Mesenchymal stem cell (in vitro differentiated cells and primary cell): ENCODE results near the gene ZNF408.
"Not testable (repeated sequence)": the region's sequence is repeated elsewhere in the genome, so short reads cannot be mapped to it uniquely, and the experiment has no call there.

Experiments used
- DNase-seq: peaks from one replicate; pipeline ENCODE4 v3.0.0-alpha.2; 2013
- H2AFZ ChIP-seq: one replicate; pipeline ENCODE4 v1.6.1; 2013; ENCODE audit warnings: low read depth, mild to moderate bottlenecking, control low read depth, inconsistent platforms, low read length, moderate library complexity
- H2AK5ac ChIP-seq: 2 replicates; pipeline ENCODE4 v1.6.1; 2013; ENCODE audit warnings: low read length, moderate library complexity, mild to moderate bottlenecking, inconsistent platforms; ENCODE audit not compliant: severe bottlenecking
- H2BK120ac ChIP-seq: one replicate; pipeline ENCODE4 v1.6.1; 2013; ENCODE audit warnings: low read depth, mild to moderate bottlenecking, inconsistent platforms, low read length, moderate library complexity
- H2BK12ac ChIP-seq, 2 experiments: one replicate each; pipeline ENCODE4 v1.6.1; 2013; ENCODE audit warnings: inconsistent platforms in 2 of 2, low read length in 2 of 2, mild to moderate bottlenecking in 2 of 2, moderate library complexity in 2 of 2, control low read depth in 1 of 2
- H2BK15ac ChIP-seq: one replicate; pipeline ENCODE4 v1.6.1; 2013; ENCODE audit warnings: mild to moderate bottlenecking, low read depth, inconsistent platforms; ENCODE audit not compliant: poor library complexity, severe bottlenecking
- H2BK5ac ChIP-seq: 2 replicates; pipeline ENCODE4 v1.6.1; 2013; ENCODE audit warnings: low read depth, mild to moderate bottlenecking, low read length, control low read depth, inconsistent platforms; ENCODE audit not compliant: poor library complexity, severe bottlenecking
- H3K14ac ChIP-seq, 2 experiments: one replicate each; pipeline ENCODE4 v1.6.1; 2013; ENCODE audit warnings: inconsistent platforms in 2 of 2, low read length in 2 of 2, control low read depth in 1 of 2, mild to moderate bottlenecking in 1 of 2, moderate library complexity in 1 of 2
- H3K18ac ChIP-seq, 2 experiments: one replicate each; pipeline ENCODE4 v1.6.1; 2013; ENCODE audit warnings: inconsistent platforms in 2 of 2, low read length in 2 of 2, control low read depth in 1 of 2, low read depth in 1 of 2, mild to moderate bottlenecking in 1 of 2
- H3K23ac ChIP-seq, 2 experiments: one replicate each; pipeline ENCODE4 v1.6.1; 2013; ENCODE audit warnings: inconsistent platforms in 2 of 2, low read length in 2 of 2, mild to moderate bottlenecking in 2 of 2, moderate library complexity in 2 of 2, control low read depth in 1 of 2
- H3K27ac ChIP-seq: 2 replicates; pipeline ENCODE4 v1.5.1; 2013; ENCODE audit warnings: mild to moderate bottlenecking, moderate library complexity, low read length, control low read depth, inconsistent platforms; ENCODE audit not compliant: poor library complexity, severe bottlenecking
- H3K27me3 ChIP-seq, 2 experiments: 2 replicates each; pipeline versions ENCODE4 v1.6.1 to v1.7.0; 2013; ENCODE audit warnings: low read length in 2 of 2, mild to moderate bottlenecking in 2 of 2, moderate library complexity in 2 of 2, control low read depth in 1 of 2, inconsistent platforms in 1 of 2; ENCODE audit not compliant: control insufficient read depth in 1 of 2, insufficient read depth in 1 of 2
- H3K36me3 ChIP-seq, 2 experiments: 2 replicates each; pipeline versions ENCODE4 v1.6.1 to v1.7.0; 2013; ENCODE audit warnings: low read length in 2 of 2, control low read depth in 1 of 2, inconsistent platforms in 1 of 2, low read depth in 1 of 2, mild to moderate bottlenecking in 1 of 2; ENCODE audit not compliant: insufficient read depth in 2 of 2, control insufficient read depth in 1 of 2
- H3K4ac ChIP-seq, 2 experiments: one replicate each; pipeline ENCODE4 v1.6.1; 2013; ENCODE audit warnings: inconsistent platforms in 2 of 2, low read length in 2 of 2, mild to moderate bottlenecking in 2 of 2, moderate library complexity in 2 of 2, control low read depth in 1 of 2, low read depth in 1 of 2
- H3K4me1 ChIP-seq: 2 replicates; pipeline ENCODE4 v1.6.1; 2013; ENCODE audit warnings: low read depth, low read length, control low read depth; ENCODE audit not compliant: control insufficient read depth, insufficient read depth
- H3K4me2 ChIP-seq: 2 replicates; pipeline ENCODE4 v1.6.1; 2013; ENCODE audit warnings: low read length, mild to moderate bottlenecking, inconsistent platforms; ENCODE audit not compliant: poor library complexity, severe bottlenecking
- H3K4me3 ChIP-seq, 2 experiments: 2 replicates each; pipeline versions ENCODE4 v1.5.1 to v1.7.0; 2013; ENCODE audit warnings: low read length in 2 of 2, mild to moderate bottlenecking in 2 of 2, control low read depth in 1 of 2, low read depth in 1 of 2; ENCODE audit not compliant: insufficient read depth in 1 of 2
- H3K79me1 ChIP-seq: replicated peaks from 2 replicates; pipeline ENCODE4 v1.6.1; 2013; ENCODE audit warnings: mild to moderate bottlenecking, control low read depth, low read length, inconsistent platforms; ENCODE audit not compliant: poor library complexity, severe bottlenecking
- H3K9ac ChIP-seq: 2 replicates; pipeline ENCODE4 v1.7.0; 2013; ENCODE audit warnings: mild to moderate bottlenecking, low read length, moderate library complexity
- H3K9me3 ChIP-seq: 2 replicates; pipeline ENCODE4 v1.7.0; 2013; ENCODE audit warnings: mild to moderate bottlenecking, low read length; ENCODE audit not compliant: control insufficient read depth
- H4K8ac ChIP-seq: one replicate; pipeline ENCODE4 v1.6.1; 2013; ENCODE audit warnings: inconsistent platforms, mild to moderate bottlenecking, low read length, moderate library complexity
- H4K91ac ChIP-seq: one replicate; pipeline ENCODE4 v1.6.1; 2013; ENCODE audit warnings: mild to moderate bottlenecking, low read length, inconsistent platforms
- WGBS: methylation state at CpG from one replicate; pipeline ENCODE4 v1.1.7; 2013; ENCODE audit warnings: mixed read lengths; 5-methylcytosine and 5-hydroxymethylcytosine counted together

ZNF408 gene

GRCh38 chr11:46706886-46707285, 6.1 kb downstream of the ZNF408 start:
- H3K18ac ChIP-seq, result no peak overlapping the region

GRCh38 chr11:46709351-46709750, 8.5 kb downstream of the ZNF408 start:
- Histone ChIP-seq H3K36me3 (peaks cover 34 to 44% of the 10 kb centered on the region in 2 experiments), H3K79me1 (peaks cover 25% of the 10 kb centered on the region)
- not testable (repeated sequence) for H3K27ac ChIP-seq, H3K4ac ChIP-seq, H4K8ac ChIP-seq, H3K27me3 ChIP-seq, H3K4me2 ChIP-seq, H3K4me1 ChIP-seq, H3K14ac ChIP-seq, H2BK120ac ChIP-seq, H2BK15ac ChIP-seq, H2AFZ ChIP-seq, H2AK5ac ChIP-seq, H3K23ac ChIP-seq, H3K18ac ChIP-seq, DNase-seq, H3K9me3 ChIP-seq, H2BK5ac ChIP-seq, H3K4me3 ChIP-seq, H2BK12ac ChIP-seq, H4K91ac ChIP-seq, H3K9ac ChIP-seq
- WGBS, result 94% methylated on average over 9 of the region's 9 CpGs

More at GRCh38 chr11:46706886-46707285, 6.1 kb downstream of the ZNF408 start:
- Histone ChIP-seq H3K27me3 (no peaks in the 10 kb centered on the region), H3K36me3 (peaks cover 56 to 58% of the 10 kb centered on the region in 2 experiments), H3K4me2 (no peak overlapping the region), H3K27ac (no peak overlapping the region), H3K14ac (no peak overlapping the region), H3K79me1 (peaks cover 37% of the 10 kb centered on the region), H3K9ac (no peak overlapping the region), H2BK12ac (no peak overlapping the region), H2AFZ (no peak overlapping the region), H2BK120ac (no peak overlapping the region), H2BK15ac (no peak overlapping the region), H3K4ac (no peak overlapping the region), H4K91ac (no peak overlapping the region), H2BK5ac (no peak overlapping the region), H4K8ac (no peak overlapping the region), H3K4me1 (peaks cover 7% of the 10 kb centered on the region), H3K4me3 (no peak overlapping the region), H2AK5ac (no peak overlapping the region), H3K9me3 (no peaks in the 10 kb centered on the region), H3K23ac (no peak overlapping the region)
- DNase-seq, result no peak
- 99% methylated on average over 7 of the region's 7 CpGs for WGBS

DNA sequence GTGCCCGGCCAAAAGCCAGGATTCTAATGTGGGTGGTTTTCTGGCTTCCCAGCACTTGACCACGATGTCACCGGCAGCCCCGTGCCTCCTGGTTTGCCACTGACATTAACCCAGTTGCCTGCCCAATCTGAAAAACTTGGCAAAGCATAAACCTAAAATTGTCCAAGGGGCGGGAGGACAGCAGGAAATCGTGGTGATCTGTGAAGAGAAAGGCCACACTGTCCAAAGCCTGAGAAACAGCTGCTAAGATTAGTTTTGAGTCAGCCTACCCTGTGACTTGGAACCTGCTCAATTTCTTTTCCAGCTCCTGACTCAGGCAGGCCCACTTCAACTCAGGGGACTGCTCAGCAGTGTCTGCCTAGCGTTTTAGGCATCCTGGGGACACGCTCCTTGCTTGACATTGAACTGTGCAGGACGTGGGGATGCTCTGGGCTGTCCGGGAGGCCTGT, 10.0 kb downstream of the ZNF408 start:
- no peak overlapping the region for H3K14ac ChIP-seq
- H3K18ac ChIP-seq, result peak overlapping the region in 1 of 2 experiments; percentile 74
- H3K4me3 ChIP-seq, result no peak overlapping the region
- H2AFZ ChIP-seq, result no peak overlapping the region
- H3K36me3 ChIP-seq, result peaks cover 19 to 29% of the 10 kb centered on the region in 2 experiments
- no peak overlapping the region for H3K4me2 ChIP-seq
- H4K91ac ChIP-seq, result peak overlapping the region; percentile 74
- H3K4ac ChIP-seq, result no peak overlapping the region
- WGBS, result 91% methylated on average over 10 of the region's 10 CpGs
- H3K9ac ChIP-seq, result peak overlapping the region; percentile 80
- H3K27me3 ChIP-seq, result no peaks in the 10 kb centered on the region
- no peak overlapping the region for H3K27ac ChIP-seq
- no peak overlapping the region for H2BK15ac ChIP-seq
- peaks cover 10% of the 10 kb centered on the region for H3K79me1 ChIP-seq
- no peaks in the 10 kb centered on the region for H3K9me3 ChIP-seq
- H2BK120ac ChIP-seq, result no peak overlapping the region
- DNase-seq, result peak; percentile 83
- peak overlapping the region; percentile 81 for H2AK5ac ChIP-seq
- no peak overlapping the region for H3K23ac ChIP-seq
- H3K4me1 ChIP-seq, result peaks cover 11% of the 10 kb centered on the region
- H2BK5ac ChIP-seq, result no peak overlapping the region
- H2BK12ac ChIP-seq, result peak overlapping the region in 1 of 2 experiments; percentile 64
- peak overlapping the region; percentile 28 for H4K8ac ChIP-seq

- no peak overlapping the region for H3K23ac ChIP-seq
- H2BK120ac ChIP-seq, result no peak overlapping the region
- no peak overlapping the region for H2BK5ac ChIP-seq
- peak overlapping the region in 1 of 2 experiments; percentile 64 for H2BK12ac ChIP-seq
- H3K9ac ChIP-seq, result peak overlapping the region; percentile 80
- H4K91ac ChIP-seq, result peak overlapping the region; percentile 74
- no peak overlapping the region for H2BK15ac ChIP-seq
- peaks cover 11% of the 10 kb centered on the region for H3K4me1 ChIP-seq
- H3K9me3 ChIP-seq, result no peaks in the 10 kb centered on the region
- H3K4me3 ChIP-seq, result no peak overlapping the region
- H3K4ac ChIP-seq, result no peak overlapping the region
- peak overlapping the region; percentile 1 for H4K8ac ChIP-seq
- 89% methylated on average over 5 of the region's 5 CpGs for WGBS
- peak overlapping the region; percentile 81 for H2AK5ac ChIP-seq
- H3K27ac ChIP-seq, result no peak overlapping the region
- peaks cover 16 to 25% of the 10 kb centered on the region in 2 experiments for H3K36me3 ChIP-seq
- no peak for DNase-seq
- H3K27me3 ChIP-seq, result no peaks in the 10 kb centered on the region
- peaks cover 8% of the 10 kb centered on the region for H3K79me1 ChIP-seq
- H2AFZ ChIP-seq, result no peak overlapping the region
- H3K18ac ChIP-seq, result peak overlapping the region in 1 of 2 experiments; percentile 74
- no peak overlapping the region for H3K14ac ChIP-seq
- no peak overlapping the region for H3K4me2 ChIP-seq
Observed at GRCh38 chr11:46711303-46711702, 10.5 kb downstream of the ZNF408 start.
